GM21367 (cell line): ENCODE data around the gene CASZ1.

Source experiments
- ATAC-seq: cut with Tn5 transposase; IDR thresholded peaks from one replicate; pipeline ENCODE4 v1.9.1; 2021; ENCODE audit not compliant: unreplicated experiment

The CASZ1 gene

DNA sequence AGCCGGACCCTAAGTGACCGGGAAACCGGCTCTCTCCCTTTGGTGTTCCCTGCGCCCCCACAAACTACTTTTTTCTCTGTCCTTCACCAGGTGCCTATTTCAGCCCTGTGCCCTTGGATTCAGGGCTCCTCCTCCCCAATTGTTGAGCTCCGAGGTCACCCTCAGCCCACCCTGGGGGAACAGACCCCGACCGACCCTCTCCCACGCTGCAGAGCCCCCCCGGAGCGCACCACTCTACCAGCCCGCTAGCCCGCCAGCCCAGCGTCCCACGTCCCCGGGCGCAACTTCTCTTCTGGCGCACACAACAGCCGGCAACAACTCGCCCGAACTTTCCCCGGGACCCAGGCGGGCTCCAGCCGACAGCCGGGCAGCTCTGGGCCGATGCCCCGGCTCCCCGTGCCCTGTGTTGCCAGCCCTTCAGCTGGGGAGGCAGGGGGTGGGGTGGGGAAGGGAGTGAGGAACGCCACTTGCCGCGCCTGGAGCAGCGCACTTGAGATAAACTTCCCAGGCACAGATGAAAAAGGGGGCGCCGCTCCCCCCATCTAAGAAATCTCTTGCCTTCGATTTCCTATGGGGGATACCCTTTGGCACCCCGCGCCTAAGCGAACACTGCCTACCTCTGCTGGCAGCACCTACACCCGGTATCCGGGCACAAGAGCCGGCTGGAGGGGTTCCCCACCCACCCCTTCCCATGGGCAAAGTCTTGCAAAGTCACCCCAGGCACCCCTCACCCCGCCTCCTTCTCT is 997 bp downstream of the CASZ1 start:
- ATAC-seq: no peak

DNA sequence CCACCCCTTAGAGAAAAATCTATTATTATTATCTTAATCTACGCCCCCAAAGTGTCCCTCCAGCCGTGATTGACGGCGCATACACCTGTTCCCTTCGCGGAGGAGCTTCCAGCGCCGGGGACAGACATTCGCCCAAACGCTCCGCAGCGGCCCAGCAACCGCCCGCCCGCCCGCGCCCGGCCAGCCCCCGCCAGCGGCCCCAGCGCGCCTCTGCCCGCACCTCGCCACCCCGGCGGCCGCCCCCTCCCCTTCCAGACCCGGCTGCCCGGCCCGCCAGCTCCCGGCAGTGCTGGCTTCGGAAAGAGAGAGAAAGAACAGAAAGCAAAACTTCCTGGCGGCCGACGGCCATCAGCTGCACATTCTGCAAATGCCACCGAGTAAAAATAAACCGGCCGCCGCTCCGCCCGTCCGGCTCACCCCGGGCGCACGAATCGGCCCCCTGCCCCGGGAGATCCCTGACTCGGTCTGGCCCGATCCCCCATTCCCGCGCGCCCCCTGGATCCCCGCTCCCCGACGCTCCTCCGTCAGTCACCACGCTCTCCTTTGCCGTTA is 1.6 kb downstream of the CASZ1 start:
- no peak for ATAC-seq

DNA sequence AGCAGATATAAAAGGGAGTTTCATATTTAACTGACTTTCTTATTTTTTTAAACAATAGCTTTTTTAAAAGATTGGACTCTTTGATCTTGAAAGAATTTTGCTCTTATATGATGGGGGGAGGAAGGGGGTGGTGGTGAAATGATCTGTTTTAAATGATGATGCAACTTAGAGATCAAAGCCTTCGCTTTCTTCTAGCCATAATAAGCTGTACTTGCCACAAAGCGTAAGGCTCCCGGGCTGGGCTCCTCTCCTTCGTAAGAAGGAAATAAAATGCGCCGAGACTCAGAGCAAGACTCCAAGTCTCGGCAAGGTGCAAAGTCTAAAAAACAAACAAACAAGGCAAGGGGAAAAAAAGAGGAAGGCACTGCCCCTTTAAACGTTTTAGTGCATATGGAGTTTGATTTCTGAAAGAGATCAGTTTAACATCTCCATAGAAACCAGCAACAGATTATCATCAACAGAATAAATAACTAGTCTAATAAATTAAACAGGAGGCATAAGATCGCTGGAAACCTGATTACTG is 3.3 kb downstream of the CASZ1 start:
- no peak for ATAC-seq

DNA sequence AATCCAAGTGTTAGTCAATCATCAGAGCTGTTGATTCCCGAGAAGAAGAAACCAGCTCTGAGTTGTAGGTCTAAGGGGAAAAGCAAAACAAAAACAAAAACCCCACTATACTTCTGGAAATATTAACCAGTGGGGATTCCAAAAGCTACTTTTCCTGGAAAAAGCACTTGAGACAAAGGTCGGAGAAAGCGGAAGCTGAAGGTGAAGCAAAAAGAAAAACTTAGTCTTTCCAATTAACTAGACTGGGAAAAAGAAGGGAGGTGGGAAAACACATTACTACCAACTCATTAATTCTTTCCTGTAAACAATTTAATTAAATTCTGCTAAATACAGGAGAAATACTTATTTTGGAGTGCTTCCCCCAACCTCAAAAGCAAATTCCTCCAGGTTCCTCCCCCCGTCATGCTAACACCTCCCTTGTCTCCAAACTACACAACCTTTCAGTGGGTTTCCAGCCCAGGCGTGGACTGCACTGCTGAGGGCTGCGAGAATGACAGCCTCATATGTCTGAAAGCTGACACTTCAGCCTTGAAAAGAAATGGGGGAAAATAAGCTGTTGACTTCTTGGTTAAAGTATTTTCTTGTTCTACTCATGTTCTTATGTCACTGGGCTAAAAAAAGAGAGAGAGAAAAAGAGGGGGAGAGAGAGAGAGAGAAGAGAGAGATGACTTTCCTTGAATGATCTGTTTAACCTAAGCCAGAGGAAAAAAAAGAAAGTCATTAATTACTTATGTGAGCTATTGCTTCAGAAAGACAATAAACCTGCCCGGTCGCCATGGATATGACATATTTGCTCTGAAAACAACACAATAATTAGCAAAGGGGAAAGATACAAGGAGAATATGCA is 5.1 kb downstream of the CASZ1 start:
- ATAC-seq: no peak

DNA sequence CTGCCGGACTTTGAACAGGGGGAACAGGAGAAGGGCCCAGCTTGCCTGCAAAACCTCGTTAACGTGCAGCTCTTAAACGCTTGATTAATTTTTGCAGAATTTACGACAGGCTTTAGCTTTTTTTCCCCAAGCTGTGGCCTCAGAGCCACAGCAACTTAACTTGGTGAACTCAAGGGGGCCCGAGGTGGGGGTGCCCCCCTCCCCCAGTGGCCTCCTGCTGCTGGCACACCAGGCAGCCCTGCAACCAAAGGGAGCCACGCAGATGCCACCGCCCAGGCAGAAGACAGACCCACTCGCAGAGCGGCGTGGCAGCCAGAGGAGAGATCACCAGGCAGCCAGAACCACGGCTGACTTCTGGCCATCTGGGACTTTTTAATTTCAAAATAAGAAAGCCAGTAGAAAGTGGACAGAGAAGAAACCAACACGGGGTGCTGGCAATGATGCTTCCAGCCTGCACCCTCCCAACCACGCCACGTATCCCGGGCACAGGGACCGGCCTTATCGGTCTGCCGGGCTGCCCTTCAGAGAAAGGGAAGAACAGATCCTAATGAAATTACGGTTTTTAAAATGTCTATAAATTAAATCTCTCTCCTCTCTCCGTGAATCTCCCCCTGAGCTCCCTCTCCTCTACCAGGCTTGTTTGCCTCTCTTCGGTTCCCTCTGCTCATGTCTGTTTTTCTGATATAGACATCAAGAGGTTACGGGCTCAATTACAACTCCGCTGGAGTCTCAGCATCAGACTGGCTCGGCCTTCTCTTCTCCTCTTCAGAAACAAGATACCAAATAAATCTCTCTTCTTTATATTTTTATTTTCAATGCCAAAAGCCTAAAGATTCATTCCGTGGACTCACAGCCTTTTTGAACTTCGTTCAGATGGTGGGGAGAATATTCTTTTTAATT is 6.4 kb downstream of the CASZ1 start:
- no peak for ATAC-seq

DNA sequence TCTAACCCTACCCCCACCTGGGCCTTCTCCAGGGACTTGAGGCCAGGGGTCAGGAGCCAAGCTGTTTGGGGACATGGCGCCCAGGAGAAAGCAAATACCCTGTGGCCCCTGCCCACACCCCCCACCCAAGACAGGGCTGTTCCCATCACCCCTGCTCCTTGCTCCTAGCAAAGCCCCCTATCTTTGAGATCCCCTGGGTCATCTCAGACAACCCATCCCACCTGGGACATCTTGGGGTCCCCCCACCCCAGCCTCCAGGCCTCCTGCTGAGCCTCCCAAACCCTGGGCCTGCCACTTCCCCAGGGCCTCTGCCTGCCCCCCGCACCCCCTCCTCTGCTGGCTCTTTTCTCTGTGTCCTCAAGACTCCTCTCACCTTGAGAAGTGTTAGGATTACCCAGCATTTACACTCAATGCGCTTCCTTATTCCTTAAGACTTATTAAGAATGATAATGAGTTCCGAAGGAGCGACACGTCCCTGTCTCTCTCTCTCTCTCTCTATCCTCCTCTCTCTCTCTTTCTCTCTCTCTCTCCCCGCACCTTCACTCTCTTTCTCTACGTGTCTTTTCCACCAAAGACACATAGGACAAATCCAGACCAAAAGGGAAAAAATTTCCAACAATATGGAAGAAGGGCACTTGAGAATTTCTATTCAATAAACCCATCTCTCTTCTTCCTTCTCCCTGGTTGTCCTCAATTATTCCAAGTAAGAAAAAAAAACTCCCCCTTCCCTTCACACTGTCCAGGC is 7.2 kb downstream of the CASZ1 start:
- ATAC-seq: no peak

DNA sequence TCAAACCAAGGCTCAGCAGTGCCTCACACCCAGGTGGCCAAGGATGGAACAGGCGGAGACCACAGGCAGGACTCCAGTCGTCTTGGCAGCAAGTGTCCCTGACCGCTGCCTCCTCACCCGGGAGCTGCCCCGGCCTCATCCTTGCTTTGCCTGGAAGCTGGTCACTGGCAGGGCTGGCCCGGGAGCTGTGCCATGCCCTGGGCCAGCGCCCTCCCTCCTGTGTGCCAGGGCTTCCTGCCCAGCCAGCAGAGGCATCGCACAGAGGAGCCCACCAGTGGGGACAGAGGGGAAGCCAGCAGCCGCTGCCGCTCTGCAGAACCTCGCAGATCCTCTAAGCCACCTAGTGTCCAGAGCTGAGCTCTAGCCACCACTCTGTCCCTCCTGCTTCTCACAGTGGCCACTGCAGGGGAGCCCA is 7.8 kb downstream of the CASZ1 start:
- ATAC-seq: no peak

DNA sequence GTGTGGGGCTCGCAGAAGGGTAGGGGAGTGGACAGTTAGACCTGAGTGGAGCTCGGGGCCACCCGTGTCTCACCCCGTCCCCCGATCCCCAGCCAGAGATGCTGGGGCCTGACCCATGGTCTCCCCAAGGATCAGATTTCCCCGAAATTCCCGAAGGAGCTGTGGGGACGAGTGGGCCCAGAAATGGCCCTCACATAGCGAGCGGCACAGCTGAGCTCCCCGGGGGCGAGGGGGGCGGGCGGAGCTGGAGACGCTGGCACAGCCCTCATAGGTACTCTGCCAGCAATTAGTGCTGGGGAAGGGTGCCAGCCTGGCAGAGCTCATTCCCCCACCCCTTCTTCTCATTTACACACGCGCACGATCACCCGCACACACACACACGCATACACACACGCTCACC is 9.2 kb downstream of the CASZ1 start:
- ATAC-seq: no peak

DNA sequence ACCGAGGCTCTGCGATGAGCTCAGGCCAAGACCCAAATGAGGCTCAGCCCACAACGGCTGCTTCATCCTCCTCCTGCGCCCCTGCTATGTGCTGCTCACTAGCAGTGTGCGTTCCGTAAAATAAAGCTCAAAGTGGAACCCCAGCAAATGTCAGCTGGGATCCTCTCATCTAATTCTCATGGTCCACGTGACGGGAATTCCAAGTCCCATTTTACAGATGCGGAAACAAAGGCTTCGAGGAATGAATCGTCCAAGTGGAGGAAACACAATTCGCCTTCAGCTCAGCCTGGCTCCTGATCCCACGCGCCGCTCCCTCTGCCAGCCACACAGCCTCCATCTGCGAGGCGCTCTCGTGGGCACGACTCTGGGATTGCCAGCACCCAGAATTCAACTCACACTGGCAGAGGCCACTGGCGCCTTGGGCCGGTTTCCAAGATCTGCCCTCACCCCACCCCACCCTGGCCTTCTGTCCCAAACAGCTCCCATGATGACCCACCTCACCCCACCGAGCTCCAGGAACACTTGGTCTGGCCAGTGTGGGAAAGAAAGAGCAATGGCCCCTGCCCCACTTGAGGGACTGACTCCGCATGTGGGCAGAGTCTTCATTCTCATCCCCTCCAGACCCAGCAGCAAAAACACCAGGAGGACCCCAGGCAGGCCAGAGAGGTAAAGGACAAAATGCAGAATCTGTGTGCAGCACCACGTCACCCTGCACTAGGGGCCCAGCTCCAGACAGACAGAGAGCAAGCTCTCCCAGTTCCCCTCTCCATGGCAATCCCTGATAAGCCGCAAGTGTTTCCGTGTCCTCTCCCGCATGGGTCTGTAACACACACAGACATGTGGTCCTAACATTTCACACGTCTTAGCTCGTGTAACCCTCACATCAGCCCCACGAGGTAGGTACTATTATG is 10.5 kb downstream of the CASZ1 start:
- ATAC-seq: no peak

DNA sequence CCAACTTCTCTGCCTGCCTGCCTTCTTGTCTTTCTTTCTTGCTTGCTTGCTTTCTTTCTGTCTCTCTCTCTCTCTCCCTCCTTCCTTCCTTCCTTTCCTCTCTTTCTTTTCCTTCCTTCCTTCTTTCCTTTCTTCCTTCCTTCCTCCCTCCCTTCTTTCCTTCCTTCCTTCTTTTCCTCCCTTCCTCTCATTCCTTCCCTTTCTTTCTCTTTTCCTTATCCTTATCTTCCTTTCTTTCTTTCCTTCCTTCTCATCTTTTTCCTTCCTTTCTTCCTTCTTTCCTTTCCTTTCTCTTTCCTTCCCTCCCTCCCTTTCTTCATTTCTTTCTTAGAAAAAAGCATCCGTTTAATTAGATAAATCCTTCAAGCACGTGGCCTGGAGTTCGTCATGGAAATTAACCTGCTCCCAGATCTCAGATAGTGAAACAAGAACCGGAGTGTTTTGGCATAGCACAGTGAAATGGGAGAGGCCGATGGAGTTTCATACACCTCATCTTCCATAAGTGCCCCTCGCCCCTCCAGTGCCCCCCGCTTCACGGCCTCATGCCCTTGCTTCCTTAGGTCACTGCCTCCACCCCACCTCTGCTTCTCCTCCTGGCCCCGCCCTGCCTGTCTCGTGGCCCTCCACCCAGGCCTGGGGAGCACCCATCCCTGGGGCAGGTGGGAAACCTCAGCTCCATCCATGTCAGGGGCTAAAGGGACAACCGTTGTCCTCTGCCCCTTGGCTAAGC is 11.3 kb downstream of the CASZ1 start:
- no peak for ATAC-seq

DNA sequence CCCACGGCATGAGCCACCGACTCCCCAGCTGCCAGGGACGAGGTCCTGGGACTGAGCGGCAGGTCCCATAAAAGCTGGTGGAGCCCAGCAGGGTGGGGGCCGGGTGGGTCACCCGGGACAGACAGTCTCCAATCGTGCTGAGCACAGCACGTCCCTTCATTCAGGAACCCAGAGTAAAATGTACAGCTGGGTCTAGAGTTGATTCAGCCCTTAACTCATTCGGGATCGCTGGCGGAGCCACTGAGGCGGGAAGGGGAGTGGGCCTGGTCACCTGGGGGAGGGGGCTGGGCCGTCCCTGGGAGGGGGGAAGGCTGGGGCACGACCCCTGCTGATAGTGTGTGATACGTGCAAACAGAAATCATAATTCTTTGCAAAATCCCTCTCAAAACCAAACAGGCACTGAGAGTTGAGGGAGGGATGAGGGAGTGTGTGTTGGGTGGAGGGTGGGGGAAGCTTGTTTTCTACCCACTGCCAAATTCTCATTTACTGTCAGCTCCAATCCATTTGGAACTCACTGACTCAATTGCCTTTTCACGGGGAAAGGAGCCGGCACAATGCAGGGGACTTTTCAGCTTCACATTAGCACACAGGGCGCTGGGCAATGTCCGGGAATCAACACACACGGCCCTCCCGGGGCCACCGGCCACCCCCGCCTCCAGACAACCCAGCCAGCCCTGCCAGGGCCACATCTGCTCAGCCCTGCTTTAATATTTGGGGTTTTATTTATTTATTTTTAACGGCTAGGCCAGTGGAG is 13.8 kb downstream of the CASZ1 start:
- no peak for ATAC-seq

DNA sequence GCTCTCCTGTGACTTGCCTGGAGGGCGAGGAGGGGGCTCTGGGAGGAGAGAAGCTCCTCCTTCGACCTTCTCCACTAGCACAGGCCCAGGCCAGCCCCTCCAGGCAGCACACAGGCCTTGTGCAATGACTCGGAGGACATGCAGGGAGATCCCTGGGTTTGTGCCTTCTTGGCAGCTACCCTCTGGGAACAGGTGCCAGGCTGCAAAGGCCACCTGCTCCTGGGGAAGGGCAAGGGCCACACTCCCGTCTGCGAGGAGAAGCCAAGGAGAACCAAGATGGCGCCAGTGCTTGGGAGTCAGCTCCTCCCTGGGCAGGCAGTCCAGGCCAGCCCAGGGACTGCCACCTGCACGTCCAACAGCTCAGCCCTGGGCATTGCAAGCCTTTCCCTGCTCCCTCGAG is 15.3 kb downstream of the CASZ1 start:
- ATAC-seq: no peak

DNA sequence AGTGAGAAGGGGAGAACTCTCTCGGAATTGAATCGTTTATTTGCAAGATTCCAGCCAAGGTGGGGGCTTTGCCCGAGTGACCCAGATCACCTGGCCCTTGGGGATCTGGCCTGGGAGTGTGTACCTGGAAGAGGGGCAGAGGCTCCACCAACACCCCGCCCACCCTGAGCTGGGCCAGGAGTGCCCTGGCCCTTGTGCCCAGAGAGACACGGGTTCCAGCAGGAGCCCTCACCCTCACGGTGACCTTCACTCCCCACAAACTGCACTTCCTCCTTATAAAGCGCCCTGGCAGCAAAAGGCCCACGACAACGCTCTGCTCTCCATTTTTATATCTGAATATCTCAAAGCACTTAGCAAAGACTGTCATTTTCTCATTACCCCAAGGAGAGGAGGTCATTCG is 16.6 kb downstream of the CASZ1 start:
- no peak for ATAC-seq

DNA sequence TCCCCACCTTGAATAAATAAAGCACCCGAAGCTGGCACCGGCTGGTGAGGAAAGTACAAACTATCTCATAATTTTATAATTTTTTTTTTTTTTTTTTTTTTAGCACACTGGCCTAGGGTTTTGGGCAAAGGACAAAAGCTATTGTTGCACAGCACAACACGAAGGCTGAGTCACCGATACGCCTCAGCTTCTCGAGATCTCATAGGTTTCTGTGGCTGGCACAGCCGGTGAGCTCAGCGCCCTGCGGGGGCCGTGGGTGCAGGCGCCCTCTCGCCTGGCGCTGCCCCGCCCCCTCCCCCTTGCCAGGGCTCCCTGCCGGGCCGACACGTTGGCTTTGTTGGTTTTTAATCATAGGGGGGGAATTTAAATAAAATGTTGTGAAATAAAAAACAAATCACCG is 17.2 kb downstream of the CASZ1 start:
- no peak for ATAC-seq

DNA sequence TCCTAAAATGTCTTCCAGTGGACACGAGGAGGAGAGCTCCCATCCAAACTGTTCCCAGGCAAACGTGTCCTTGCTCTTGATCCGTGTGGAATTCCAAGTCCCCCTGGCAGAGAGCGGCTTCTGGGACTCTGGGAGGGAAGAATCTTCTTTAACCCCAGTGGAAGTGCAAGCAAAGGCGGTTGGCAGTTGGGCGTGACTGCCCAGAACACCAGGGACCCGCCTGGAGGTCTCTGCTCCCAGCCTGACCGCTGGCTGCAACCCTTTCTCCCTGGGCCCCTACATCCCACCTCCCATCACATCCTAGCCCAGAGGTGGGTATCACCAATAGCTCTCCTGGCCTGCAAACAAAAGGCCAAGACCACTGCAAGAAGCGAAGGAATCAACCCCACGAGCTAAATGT is 17.8 kb downstream of the CASZ1 start:
- no peak for ATAC-seq

DNA sequence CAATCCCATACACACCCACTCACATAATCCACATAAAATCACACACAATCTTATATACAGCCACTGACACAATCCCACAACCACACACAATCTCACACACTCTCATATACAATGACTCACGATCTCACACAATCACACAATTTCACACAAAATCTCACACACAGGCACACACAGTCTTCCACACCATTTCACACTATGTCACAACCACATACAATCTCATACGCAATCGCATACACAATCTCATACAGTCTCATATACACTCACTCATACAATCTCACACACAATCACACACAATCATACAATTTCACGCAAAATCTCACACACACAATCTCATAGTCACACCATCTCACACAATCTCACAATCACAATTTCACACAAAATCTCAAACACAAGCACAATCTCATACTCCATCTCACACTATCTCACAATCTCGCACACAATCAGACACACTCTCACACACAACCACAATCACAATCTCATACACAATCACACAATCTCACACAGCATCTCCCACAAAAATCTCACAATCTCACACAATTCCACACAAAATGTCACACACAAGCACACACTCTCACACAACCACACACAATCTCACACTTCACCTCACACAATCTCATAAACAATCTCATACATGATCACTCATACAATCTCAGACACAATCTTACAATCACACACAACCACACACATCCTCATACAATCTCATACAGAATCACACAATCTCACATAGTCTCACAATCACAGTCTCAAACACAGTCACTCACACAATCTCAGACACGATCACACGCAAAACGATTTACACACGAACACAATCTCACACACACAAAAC is 18.5 kb downstream of the CASZ1 start:
- ATAC-seq: no peak
